Gastrocnemius medialis (tissue), 4 donors: ENCODE results near the gene PRR36. TPM values are rescaled to one million over a fixed set of nuclear protein-coding genes. Genes with fewer than 3 reads are reported as not detected.

Experiments
- ATAC-seq, 2 donors: fragments of 150-250 bp; one replicate each; pipeline ENCODE4 v1.9.1; 2016
- DNase-seq, 2 donors: peaks; one replicate each; pipeline ENCODE4 v3.0.0-alpha.2; 2019
- H3K27ac ChIP-seq, 4 donors: fragments of 200-600 bp; sonication (generic); 1 replicate in 1 of 4; 2 replicates in 3 of 4; pipeline ENCODE4 v1.5.1; 2016 to 2018; ENCODE audit warnings: mild to moderate bottlenecking in 2 of 4, moderate library complexity in 1 of 4
- H3K27me3 ChIP-seq, 3 donors: fragments of 200-600 bp; sonication (generic) in 2 of 3; 1 replicate in 1 of 3; 2 replicates in 2 of 3; pipeline versions ENCODE4 v1.5.1 to v1.6.0; 2016 to 2019; ENCODE audit warnings: mild to moderate bottlenecking in 1 of 3, moderate library complexity in 1 of 3
- H3K36me3 ChIP-seq, 2 donors: fragments of 200-600 bp; sonication (generic) in 1 of 2; one replicate each; pipeline ENCODE4 v1.5.1; 2017 to 2018
- H3K4me1 ChIP-seq, 2 donors: fragments of 200-600 bp; sonication (generic) in 1 of 2; one replicate each; pipeline ENCODE4 v1.5.1; 2016 to 2017; ENCODE audit warnings: mild to moderate bottlenecking in 2 of 2
- H3K4me3 ChIP-seq, 4 donors: fragments of 200-600 bp; sonication (generic) in 3 of 4; 1 replicate in 1 of 4; 2 replicates in 3 of 4; pipeline ENCODE4 v1.5.1; 2016 to 2019; ENCODE audit warnings: mild to moderate bottlenecking in 2 of 4
- H3K9me3 ChIP-seq, 3 donors: fragments of 200-600 bp; sonication (generic) in 2 of 3; 1 replicate in 1 of 3; 2 replicates in 2 of 3; pipeline ENCODE4 v1.5.1; 2016 to 2019
- POLR2A ChIP-seq, 2 donors: fragments of 450-650 bp; IDR thresholded peaks; one replicate each; pipeline ENCODE4 v1.6.1; 2017; ENCODE audit warnings: antibody characterized with exemption in 2 of 2, mild to moderate bottlenecking in 2 of 2, moderate library complexity in 2 of 2
- in situ Hi-C, 4 donors: fragments of 200-750 bp; cut with MboI; loops; one replicate each; pipeline versions ENCODE4 v1.15.0 to v1.8.0; 2017; ENCODE audit warnings: low sequenced_read_pairs in 4 of 4
- intact Hi-C: fragments of 100-400 bp; cut with DNase I; formaldehyde crosslinking; loops from one replicate; pipeline ENCODE4 v1.15.1; 2023; ENCODE audit warnings: low total_unique reads
- total RNA-seq, 4 donors: library from RNA; depleted of rRNA; stranded (reverse); fragments of >200 nt; gene quantifications; one replicate each; pipeline versions ENCODE4 v1.1.0 to v1.2.3, GENCODE V29; 2016
- TF ChIP-seq, protein P1 (sequence below), 5 experiments: fragments of 450-650 bp in 3 of 5; fragments of 200-600 bp in 2 of 5; sonication (generic) in 2 of 5; IDR thresholded peaks in 4 of 5; conservative IDR thresholded peaks in 1 of 5; 1 replicate in 4 of 5; 2 replicates in 1 of 5; pipeline ENCODE4 v1.5.1; 2016 to 2019; ENCODE audit warnings: antibody characterized with exemption in 5 of 5, mild to moderate bottlenecking in 3 of 5, moderate library complexity in 3 of 5

Gene PRR36
- total RNA-seq, 4 donors from 2014 or later: not detected

DNA sequence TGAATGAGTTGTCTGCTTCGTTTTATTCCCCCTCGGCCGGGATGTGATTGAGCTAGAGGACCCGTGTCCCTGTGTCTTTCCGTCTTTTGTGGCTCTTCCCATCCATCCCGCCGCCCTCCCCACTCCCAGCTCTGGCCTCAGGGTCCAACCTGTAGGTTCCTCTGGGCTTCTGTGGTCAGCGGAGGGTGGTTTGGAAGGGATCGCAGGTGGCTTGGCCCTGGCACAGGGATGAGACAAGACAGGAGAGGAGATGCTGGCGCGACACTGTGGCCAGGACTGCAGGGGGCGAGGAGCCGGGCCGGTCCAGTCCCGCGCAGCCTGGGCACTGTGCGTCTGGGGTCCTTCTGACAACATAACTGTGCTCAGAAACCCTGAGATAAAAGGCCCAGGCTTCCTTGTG is 42.2 kb downstream of the PRR36 start:
- intact Hi-C loops: no loop called here
- ATAC-seq (no peak), DNase-seq (no peak)
- in situ Hi-C loops: no loop called here
- no peaks in the 10 kb centered on the region for H3K27me3 ChIP-seq
- no peak overlapping the region for H3K27ac ChIP-seq
- peaks cover 14 to 16% of the 10 kb centered on the region in 2 donors for H3K4me1 ChIP-seq
- H3K36me3 ChIP-seq: no peaks in the 10 kb centered on the region
- H3K9me3 ChIP-seq: no peaks in the 10 kb centered on the region
- no peak overlapping the region for H3K4me3 ChIP-seq
- TF ChIP-seq POLR2A (IDR thresholded peaks at IDR 0.05): no peak
- TF ChIP-seq, protein P1, sequence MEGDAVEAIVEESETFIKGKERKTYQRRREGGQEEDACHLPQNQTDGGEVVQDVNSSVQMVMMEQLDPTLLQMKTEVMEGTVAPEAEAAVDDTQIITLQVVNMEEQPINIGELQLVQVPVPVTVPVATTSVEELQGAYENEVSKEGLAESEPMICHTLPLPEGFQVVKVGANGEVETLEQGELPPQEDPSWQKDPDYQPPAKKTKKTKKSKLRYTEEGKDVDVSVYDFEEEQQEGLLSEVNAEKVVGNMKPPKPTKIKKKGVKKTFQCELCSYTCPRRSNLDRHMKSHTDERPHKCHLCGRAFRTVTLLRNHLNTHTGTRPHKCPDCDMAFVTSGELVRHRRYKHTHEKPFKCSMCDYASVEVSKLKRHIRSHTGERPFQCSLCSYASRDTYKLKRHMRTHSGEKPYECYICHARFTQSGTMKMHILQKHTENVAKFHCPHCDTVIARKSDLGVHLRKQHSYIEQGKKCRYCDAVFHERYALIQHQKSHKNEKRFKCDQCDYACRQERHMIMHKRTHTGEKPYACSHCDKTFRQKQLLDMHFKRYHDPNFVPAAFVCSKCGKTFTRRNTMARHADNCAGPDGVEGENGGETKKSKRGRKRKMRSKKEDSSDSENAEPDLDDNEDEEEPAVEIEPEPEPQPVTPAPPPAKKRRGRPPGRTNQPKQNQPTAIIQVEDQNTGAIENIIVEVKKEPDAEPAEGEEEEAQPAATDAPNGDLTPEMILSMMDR (IDR thresholded peaks at IDR 0.05 in 4 of 5, conservative IDR thresholded peaks at IDR 0.05 in 1 of 5): no peak

DNA sequence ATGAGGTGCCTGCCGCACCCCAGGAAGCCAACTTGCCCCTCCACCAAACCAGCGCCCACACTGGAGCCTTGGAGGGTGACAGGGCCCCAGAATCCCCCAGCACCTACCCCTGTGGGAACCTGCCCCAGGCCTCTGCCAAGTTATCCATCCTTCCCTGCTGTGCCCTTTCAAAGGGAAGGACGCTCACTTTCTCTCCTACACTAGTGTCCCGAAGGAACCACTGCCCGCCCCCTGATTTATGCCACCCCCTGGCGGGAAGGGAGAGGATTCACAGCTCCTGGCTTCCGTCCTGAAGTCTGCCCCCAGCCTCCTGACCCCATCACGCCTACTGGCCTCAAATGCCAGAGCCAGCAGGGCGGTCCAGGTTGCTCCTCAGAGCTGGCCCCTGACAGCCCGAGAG is 42.7 kb downstream of the PRR36 start:
- TF ChIP-seq POLR2A (IDR thresholded peaks at IDR 0.05): no peak
- TF ChIP-seq, protein P1 (IDR thresholded peaks at IDR 0.05 in 4 of 5, conservative IDR thresholded peaks at IDR 0.05 in 1 of 5): no peak
- in situ Hi-C loops (no loop called here), intact Hi-C loops (no loop called here)
- no peaks in the 10 kb centered on the region for H3K36me3 ChIP-seq
- H3K27ac ChIP-seq: no peak overlapping the region
- H3K27me3 ChIP-seq: no peaks in the 10 kb centered on the region
- DNase-seq (no peak), ATAC-seq (no peak)
- H3K9me3 ChIP-seq: no peaks in the 10 kb centered on the region
- peaks cover 14 to 16% of the 10 kb centered on the region in 2 donors for H3K4me1 ChIP-seq
- no peak overlapping the region for H3K4me3 ChIP-seq

DNA sequence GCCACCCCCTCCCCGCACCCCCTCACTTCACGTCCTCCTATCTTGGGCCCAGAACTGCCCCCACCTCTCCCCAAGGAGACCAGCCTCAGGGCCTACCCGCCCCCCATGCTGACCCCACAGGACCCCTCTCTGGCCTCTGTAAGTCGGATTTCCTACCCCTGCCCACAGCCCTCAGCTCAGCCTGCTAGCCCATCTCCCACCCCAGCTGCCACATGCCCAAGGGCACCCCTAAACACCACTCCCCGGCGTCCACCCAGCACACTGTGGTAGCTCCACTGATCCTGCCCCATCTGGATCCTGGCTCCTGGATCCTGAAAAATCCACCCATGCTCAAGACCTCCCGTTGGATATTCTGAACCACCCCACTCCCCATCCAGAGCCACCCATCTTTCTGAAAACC is 43.4 kb downstream of the PRR36 start:
- no peak for ATAC-seq
- TF ChIP-seq, protein P1 (IDR thresholded peaks at IDR 0.05 in 4 of 5, conservative IDR thresholded peaks at IDR 0.05 in 1 of 5): no peak
- no peak for TF ChIP-seq POLR2A (IDR thresholded peaks at IDR 0.05)
- H3K9me3 ChIP-seq: no peaks in the 10 kb centered on the region
- peaks cover 0 to 4% (median 0%) of the 10 kb centered on the region in 3 donors for H3K27me3 ChIP-seq
- intact Hi-C loops (no loop called here), in situ Hi-C loops (no loop called here)
- H3K4me3 ChIP-seq: peak overlapping the region; percentile 70 to 83 (median 74)
- peaks cover 14 to 16% of the 10 kb centered on the region in 2 donors for H3K4me1 ChIP-seq
- H3K36me3 ChIP-seq: no peaks in the 10 kb centered on the region
- DNase-seq: no peak
- no peak overlapping the region for H3K27ac ChIP-seq

DNA sequence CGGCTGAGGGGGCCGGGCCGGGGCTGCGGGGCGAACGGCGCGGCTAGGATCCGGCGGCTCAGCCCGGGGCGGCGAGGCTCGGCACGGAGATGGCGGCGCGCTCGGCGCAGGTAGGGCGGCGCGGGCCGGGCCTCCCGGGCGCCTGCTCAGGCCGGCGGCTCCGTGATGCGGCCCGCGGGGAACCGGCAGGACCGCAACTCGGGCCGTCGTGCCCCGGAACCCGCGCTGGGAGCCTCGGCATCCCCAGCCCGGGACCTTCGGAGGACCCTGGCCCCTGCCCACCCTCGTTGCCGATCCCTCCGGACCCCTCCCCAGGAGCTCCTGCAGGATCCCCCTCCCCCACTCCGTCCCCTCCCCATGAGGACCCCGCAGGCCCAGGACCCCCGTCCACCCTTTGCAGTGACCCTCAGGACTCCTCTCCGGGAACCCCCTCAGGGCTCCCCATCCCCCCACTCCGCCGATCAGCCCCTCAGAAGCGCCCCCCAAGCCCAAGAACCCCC is 43.9 kb downstream of the PRR36 start:
- no peaks in the 10 kb centered on the region for H3K36me3 ChIP-seq
- TF ChIP-seq POLR2A (IDR thresholded peaks at IDR 0.05): no peak
- TF ChIP-seq, protein P1 (IDR thresholded peaks at IDR 0.05 in 4 of 5, conservative IDR thresholded peaks at IDR 0.05 in 1 of 5): no peak
- H3K4me1 ChIP-seq: peaks cover 14 to 16% of the 10 kb centered on the region in 2 donors
- DNase-seq (no peak), ATAC-seq (peak in 1 of 2 donors; percentile 0)
- in situ Hi-C loops (no loop called here), intact Hi-C loops (no loop called here)
- peaks cover 0 to 8% (median 0%) of the 10 kb centered on the region in 3 donors for H3K27me3 ChIP-seq
- no peaks in the 10 kb centered on the region for H3K9me3 ChIP-seq
- H3K27ac ChIP-seq: peak overlapping the region in 2 of 4 donors; percentile 35 to 58
- peak overlapping the region; percentile 70 to 83 (median 74) for H3K4me3 ChIP-seq
